ENCODE results near the gene RPS27L.

Gene RPS27L

DNA sequence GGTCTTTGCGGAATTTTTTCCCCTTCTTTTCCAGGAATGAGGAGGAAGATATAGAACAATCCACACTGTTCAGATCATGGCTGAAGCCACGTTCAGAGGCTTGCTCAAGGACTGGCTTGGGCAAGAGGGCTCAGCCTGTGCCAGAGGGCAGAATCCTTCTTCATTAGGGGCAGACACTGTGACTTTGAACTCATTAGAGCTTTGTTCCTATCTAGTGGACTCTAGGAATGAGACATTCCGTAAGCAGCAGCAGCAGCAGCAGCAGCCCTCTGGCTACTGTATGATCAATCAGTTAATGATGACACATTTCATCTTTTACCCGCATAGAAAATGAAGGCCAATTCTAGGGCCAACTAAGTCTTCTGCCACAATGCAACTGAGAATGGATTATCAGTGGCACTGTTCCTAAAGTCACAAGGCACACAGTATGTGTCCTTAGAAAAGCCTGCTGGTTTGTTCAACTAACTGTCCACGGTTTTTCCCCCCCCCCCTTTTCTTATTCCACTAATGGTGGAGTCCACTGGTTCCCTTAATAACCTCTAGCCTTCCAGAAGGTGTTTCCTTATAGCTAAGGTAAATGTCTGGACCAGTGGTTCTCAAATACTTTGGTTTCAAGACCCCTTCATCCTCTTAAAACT, 30.4 kb upstream of the RPS27L start:
- DNase-seq, result no peak

DNA sequence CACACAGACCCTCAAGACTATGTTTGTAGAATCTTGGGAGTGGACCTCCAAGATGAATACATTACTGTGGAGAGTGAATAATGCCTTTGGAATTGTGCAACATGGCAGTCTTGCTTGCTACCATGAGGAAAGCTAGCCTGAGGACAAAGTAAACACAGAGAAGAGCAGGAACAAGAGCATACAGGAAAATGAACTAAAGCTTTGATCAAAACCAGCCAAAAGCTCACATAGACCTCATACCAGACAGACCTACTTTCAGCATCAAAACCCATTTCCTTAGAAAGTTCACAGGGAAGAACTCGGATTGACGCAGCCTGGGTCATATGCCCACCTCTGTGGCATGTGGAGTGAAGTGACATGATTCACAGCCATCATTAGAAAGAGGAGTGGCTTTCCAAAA, 28.8 kb upstream of the RPS27L start:
- DNase-seq, result no peak

DNA sequence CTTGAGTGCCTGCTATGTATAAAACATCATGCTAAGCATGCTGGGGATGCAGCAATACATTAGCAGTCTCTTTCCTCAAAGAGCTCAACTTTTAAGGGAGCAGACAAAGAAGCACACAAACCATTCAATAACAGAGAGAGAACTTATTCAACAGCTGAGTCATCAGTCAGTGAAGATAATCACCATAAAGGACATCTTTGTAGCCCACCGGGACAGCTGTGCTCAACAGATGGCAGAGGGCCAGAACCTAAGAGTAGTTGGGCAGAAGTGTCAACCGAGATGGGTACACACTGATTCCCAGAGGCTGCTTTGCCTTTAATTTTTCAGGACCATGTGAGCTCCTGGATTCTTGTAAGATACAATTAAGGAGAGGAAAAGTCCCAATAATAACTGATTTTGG, 27.9 kb upstream of the RPS27L start:
- DNase-seq, result no peak

DNA sequence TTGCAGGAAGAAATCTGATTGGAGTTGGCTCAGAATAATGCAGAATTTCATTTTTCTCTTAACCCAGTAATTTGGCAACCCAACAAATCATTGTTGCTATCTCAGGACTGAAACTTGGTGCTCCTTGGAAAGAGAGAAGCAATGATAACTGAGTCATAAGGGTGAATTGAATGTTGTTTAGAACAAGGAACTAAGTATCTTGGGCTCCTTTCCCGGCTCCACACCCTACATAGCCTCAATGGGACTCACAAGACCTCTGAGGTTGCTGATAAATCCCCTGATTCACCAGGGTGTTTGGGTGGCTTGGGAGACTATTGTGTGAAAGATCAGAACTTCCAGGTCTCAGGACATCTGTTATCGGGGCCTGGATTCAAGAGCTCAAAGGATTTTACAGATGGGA, 24.4 kb upstream of the RPS27L start:
- no peak for DNase-seq

DNA sequence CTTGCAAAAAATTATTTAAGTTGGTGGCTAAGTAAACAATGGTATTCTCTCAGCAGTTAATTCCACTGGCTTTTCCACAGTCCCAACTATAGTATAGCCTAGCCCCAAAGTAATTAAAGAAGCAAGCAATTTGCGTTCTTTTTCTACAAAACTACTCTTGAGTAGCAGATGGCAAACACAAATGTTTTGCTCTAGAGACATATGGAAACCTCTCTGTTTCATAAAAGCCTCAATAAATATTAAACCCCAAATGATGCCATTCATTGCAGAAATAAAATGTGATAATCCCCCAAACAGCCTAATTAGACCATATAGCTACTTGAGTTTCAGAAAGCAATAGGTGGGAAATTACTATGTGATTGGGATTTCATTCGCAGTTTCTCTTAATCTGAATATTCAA, 23.5 kb upstream of the RPS27L start:
- no peak for DNase-seq

DNA sequence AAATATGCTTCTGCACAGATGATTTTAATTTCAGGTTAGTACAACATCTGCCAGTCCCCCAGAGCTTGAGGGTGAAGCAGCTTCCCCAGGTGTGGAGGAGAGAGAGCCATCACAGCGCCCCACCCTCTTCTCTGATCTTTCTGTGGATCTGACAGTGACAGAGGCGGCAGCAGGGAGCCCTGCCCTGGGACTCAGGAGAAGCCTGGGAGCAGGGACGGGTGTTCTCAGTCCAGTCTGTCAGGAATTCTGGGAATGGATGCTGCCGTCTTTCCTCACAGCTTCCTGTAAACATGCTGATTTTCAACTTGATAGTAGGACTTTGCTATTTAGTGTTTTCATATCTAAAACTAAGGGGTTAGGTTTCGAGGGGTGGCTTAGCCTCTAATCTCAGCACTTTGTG, 20.8 kb upstream of the RPS27L start:
- no peak for DNase-seq

DNA sequence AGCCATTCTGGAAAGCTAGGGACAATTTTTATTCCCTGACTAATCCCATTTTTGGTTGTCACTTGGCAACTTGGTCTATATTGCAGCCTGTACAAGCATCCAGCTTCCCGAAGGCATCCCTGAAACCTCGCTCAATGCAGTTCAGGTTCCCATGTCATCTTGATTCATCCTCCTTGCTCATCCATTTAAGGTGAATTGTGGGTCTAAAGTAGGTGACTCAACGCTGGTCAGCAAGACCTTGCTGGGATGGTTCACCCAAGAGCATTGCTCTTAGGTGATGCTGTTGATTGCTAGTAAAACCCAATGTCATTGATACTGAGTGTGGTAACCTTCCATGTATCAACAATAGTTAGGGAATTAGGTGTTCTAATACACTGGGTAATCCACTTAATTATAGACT, 19.0 kb upstream of the RPS27L start:
- DNase-seq, result no peak

DNA sequence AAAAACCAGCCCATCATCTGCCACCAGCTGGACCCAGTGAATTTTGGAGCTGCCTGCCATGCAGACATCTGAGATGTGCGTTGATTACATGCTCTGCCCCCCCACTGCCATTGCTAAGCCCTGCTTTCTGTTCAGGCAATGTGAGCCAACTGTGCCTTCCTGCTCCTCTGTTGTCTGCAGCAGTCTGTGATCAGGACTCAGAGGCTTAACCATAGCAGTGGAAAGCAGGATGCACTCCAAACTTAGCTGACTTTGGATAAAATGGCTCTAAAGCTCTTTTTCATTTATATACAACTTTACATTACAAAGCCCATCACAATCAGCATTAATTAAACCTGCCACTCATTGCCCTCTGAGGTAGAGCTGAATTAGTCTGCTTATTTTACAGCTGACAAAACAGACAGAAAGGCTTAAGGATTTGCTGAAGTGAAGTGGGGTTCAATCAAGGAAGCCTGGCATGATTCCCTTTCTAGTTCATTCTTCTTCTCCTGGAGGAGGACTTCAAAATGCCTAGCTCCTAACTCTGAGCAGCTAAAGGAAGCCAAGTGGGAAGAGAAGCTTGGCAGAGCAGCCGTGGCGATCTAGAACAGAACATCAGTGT, 15.7 kb upstream of the RPS27L start:
- DNase-seq, result no peak

DNA sequence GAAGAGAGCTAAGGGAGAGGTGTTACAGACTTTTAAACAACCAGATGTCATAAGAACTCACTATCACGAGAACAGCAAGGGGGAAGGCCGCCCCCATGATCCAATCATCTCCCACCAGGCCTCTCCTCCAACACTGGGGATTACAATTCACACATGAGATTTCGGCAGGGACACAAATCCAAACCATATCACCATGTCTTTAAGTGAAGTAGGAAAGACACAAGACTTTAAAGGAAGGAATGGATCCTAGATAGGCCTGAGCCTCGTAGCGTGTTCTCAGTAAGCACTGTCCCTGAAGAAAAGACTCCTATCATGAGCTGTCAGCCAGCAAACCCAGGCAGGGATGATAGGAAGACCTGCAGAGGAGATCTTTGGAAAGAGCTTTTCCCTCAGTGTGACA, 15.1 kb upstream of the RPS27L start:
- no peak for DNase-seq

DNA sequence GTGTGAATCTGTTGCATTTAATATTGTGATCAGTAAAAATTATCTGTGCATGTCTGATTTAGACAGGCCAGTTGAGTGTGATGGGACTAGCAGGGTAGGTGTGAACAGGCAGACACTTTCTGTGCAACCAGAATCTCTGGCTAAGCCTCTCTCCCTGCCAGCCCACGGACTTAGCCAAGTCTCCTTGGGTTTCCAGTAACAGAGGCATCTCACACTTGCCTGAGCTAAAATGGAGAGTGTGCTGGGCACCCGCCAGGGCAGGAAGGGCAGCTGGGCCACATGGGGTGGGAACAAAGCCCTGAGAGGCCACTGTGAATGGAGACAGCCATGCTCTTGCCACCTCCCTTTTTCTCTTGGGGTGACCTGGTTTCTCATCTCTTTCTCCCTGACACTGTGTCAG, 12.5 kb upstream of the RPS27L start:
- no peak for DNase-seq

DNA sequence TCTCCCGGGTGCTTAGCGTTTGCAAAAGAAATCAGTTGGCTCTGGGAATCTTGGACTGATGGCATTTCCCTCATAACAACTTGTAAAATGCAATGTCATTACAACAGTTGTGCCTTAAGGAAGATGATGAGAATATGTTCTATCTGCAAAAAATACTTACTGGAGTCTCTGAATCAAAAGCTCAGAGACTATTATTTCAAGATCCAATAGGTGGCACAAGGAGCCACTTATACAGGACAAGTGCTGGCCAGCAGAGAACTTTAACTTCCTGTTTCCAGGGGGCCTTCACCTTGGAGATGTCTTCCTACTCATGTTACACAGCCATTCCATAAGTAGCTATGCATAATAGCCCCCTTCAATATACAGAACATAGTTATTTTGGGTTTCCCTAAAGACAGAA, 8.9 kb upstream of the RPS27L start:
- DNase-seq, result no peak

DNA sequence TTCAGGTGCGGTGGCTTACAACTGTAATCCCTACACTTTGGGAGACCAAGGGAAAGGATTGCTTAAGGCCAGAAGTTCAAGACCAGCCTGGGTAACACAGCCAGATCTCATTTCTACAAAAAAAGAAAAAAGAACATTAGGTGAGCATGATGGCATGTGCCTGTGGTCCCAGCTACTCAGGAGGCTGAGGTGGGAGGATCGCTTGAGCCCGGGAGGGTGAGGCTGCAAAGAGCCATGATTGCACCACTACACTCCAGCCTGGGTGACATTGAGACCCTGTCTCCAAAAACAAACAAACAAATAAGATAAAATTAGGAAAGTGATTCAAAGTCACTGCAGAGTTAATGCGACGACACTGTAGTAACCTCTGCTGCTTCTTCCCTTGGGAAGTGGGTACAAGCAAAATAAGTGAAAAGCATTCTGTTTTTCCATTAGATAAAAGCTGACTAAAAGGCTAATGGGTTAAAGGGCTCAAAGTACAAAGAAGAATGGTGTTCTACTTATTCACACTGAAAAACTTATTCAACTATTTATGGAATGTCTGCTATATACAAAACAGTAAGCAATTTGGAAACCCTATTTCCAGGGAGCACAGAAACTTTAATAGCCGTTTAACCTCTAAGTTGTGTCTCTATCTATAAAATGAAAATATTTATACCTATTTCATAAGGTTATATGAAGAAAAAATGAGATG, 8.0 kb upstream of the RPS27L start:
- no peak for DNase-seq

DNA sequence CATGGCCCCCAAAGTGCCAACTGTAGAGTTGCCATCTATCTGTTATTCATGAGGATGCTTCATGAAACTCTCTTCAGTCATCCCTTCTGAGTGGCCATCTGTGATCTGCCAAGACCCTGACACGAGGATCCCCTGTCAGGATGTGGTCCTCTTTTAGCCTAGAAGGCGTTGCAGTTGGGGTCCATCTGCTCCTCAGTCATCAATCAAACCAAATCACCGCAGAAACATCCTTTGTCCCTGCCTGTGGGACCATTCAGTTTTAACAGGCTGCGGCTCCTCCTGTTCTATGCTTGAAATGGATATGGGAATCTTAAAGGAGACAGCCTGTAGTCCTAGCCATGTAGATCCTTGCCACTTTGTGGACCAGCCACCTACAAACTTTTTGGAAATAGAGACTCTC, 5.9 kb upstream of the RPS27L start:
- DNase-seq, result no peak

DNA sequence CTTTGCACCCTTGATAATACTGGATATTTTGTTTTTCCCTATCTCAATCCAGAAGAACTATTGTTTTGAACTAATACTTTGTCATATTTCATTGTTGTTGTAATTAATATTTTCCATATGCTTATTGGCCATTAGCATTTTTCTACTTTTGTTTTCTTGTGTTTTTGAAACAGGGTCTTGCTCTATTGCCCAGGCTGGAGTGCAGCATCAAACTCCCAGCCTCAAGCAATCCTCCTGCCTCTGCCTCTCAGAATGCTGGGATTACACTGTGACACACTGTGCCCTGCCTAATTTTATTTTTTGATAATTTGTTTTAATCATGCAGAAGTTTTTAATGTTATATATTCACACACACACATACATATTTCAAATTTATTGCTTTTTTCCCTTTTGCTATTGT, 3.4 kb upstream of the RPS27L start:
- no peak for DNase-seq

DNA sequence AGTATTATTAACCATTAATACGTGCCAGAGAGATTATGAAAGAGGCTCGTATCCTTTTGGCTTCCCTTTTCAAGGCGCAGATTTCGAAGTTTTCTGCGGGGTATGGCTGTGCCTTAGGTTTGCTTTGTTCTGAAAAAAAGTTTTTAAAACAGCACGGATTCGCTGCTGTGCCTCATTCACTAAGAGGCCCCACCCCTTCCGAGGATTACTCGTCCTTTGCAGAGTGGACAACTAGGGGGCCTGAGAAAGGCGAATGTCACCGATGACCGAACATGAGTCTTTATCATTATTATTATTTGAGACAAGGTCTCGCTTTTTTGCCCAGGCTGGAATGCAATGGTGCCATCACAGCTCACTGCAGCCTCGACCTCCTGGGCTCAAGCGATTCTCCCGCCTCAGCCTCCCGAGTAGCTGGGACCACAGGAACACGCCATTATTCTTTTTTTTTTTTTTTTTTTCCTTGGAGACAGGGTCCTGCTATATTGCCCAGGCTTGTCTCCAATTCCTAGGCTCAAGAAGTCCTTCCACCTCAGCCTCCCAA, 684 bp upstream of the RPS27L start:
- DNase-seq, result no peak

DNA sequence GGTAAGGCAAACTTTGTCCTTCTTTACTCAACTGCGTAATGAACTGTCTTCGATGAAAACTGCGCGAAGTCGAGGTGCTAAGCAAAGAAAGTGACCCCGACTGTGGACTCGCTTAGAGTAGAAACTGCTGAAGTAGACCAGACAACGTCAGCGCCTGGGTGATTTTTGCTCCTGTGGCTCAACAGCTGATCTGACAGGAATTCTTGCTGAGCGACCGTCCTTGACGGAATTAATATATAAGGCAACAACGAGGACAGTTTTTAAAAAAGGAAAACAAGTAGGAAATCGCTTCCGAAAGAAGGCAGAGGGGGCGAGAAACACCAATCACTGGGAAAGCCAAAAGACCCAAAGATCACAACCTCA, 541 bp downstream of the RPS27L start:
- no peak for DNase-seq

DNA sequence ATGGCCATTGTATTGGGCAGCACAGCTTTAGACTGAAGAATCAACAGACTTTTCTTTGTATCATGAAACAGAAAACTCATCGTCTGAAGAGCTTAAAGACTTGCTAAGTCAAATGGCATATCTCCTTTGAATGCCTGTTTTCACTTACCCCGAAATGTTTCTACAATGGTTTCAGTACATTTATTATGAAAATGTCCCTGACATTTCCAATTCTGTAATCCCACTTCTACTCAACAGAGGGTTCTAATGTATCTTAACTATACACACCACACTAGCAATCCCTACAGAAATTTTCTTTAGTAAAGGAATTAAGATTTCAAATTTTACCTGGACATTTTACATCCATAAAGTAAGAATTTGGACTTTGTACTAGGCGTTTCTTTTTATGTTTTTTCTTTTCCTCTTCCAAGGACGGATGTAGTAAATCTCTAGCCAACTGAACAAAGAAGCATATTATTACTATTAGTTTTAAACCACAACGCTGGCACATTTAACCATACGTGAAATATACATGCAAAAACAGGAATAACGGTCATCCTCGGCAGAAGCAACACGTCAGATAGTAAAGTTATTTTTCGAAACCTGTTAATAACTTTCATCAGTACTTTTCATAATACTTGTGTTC, 1.1 kb downstream of the RPS27L start:
- DNase-seq, result no peak

DNA sequence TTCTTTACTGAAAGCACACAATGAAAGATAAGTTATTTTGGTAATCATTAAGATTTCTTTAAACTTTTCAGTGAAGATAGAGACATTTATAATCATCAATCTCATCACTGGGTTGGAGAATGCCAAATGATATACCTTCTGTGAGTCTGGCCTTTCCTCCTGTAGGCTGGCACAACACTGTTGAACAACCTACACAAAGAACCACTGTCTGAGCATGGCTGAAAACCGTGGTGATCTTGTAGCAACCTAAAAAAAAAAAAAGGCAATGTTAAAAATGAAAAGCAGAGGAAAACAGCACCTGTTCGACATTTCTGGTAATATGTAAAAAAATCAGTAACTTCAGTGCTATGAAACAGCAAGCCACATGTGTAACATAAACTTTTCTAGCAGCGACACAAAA, 1.8 kb downstream of the RPS27L start:
- DNase-seq, result no peak

DNA sequence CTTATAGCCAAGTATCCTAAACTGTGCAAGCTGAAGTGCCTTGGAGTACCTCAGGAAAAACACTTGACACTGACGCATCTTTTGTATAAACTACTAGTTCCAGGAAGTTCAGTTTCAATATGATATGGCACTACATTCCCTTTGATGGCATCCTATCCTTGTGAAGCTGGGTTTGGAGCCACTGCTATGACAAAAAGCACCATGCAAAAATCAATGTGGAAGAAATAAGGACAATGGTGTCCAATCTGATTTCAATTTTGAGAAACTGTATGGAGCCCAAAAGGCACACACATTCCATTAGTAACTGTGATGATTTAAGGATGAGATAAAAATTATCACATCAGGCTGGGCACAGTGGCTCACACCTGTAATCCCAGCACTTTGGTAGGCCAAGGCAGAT, 5.6 kb downstream of the RPS27L start:
- DNase-seq, result no peak

DNA sequence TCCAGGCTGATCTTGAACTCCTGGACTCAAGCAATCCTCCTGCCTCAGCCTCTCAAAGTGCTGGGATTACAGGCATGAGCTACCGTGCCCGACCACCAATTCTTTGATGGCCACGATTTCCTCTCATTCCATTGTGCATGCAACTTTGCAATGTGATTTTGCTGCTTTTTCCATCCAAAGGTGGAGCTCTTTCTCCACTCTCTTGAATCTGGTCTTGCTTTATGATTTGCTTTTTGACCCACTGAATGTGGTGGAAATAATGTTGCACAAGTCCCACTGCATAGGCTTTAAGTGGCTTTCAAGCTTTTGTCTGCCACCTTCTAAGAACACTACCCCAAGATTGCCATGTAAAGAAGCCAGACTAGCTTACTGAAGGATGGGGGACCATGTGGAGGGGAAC, 10.6 kb downstream of the RPS27L start:
- DNase-seq, result no peak

DNA sequence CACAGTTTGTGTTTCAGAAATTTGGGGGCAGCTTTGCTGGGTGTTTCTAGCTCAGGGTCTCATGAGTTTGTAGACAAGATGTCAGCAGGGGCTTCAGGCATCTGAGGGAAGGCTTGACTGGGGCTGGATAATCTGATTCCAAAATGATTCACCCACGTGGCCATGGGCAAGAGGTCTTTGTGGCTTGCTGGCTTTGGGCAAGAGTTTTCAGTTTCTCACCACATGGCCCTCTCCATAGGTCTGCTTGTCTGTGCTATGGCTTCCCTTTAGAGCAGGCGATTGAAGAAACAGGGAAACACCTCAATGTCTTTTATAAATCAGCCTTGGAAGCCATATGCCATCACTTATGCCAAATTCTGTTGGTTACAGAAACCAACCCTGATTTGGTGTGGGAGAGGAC, 11.9 kb downstream of the RPS27L start:
- DNase-seq, result no peak

DNA sequence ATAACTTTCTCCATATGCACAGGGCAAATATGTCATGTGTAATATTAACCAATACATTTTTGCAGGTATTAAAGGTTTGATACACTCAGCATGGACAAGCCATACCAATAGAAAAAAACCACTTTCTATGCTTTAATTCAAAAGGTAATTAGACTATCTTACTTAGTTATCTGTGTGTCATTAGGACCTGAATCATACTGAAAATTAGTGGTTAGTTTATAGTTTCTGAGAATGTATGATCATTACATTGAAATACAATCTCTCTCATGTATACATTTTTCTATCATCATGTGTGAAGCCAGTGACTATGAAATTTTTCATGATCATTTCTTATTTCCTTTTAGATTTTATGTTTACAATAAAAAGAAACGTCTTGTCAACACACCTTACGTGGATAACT, 16.3 kb downstream of the RPS27L start:
- DNase-seq, result no peak

DNA sequence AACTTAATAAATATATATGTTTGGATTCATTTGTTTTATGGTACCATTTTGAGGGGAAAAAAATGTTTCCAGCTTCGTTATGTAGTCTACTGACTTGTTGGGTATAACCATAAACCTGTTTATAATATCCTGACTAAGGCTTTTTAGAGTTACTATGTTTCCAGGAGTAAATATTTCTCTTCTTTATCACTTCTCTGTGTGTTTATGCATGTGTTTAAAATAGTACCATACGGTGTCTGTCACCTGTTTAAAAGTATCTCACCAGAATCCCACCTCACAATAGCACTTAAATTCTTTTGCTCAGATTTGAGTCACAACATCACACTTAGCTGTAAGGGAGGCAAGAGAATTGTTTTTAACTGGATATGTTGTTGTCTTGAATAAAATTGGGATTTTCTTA, 20.5 kb downstream of the RPS27L start:
- DNase-seq, result no peak

DNA sequence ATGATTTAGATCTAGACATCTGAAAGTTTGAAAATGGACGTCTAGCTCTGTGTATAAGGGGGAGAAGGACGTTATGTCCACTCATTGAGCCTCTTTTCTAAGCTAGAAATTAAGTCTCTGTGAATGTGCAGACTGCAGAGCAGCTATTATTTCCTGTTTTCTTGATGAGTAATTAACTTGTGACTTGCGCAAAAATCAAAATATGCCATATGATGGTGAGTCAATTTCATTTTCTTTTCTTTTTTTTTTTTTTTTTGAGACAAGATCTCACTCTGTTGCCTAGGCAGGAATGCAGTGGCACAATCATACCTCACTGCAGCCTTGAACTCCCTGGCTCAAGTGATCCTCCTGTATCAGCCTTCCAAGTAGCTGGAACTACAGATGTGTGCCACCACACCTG, 21.5 kb downstream of the RPS27L start:
- DNase-seq, result no peak

All from activated effector memory CD4-positive, alpha-beta T cell treated with Interleukin-2 at 50 U/mL for 16 hours (primary cell).